H1 (cell line): Measurements from ENCODE around the gene DPEP1. TPM values are rescaled to one million over a fixed set of nuclear protein-coding genes. Genes with fewer than 3 reads are reported as not detected.

Source experiments
- BACH1 ChIP-seq: IDR thresholded peaks from 2 replicates; pipeline ENCODE4 v1.6.1; 2012; ENCODE audit warnings: low read length, improper control_type of control experiment
- BCL11A ChIP-seq, 2 experiments: IDR thresholded peaks; one replicate each; pipeline ENCODE4 v1.6.1; 2011; ENCODE audit warnings: low read depth in 2 of 2, low read length in 2 of 2, mild to moderate bottlenecking in 2 of 2
- EP300 ChIP-seq, 2 experiments: IDR thresholded peaks; 1 replicate in 1 of 2; 2 replicates in 1 of 2; pipeline ENCODE4 v1.6.1; 2011 to 2012; ENCODE audit warnings: low read depth in 2 of 2, low read length in 2 of 2, mild to moderate bottlenecking in 2 of 2, borderline replicate concordance in 1 of 2, inconsistent platforms in 1 of 2, moderate library complexity in 1 of 2
- FOSL1 ChIP-seq: IDR thresholded peaks from 2 replicates; pipeline ENCODE4 v1.6.1; 2011; ENCODE audit warnings: mild to moderate bottlenecking, low read depth, low read length, moderate library complexity; ENCODE audit not compliant: insufficient read depth
- JUND ChIP-seq: IDR thresholded peaks from 2 replicates; pipeline ENCODE4 v1.6.1; 2011; ENCODE audit warnings: mild to moderate bottlenecking, improper control_type of control experiment, low read length
- POU5F1 ChIP-seq: IDR thresholded peaks from 2 replicates; pipeline ENCODE4 v1.6.1; 2011; ENCODE audit warnings: low read depth, mild to moderate bottlenecking, low read length, moderate library complexity
- SIX5 ChIP-seq: IDR thresholded peaks from 2 replicates; pipeline ENCODE4 v1.6.1; 2011; ENCODE audit warnings: mild to moderate bottlenecking, low read depth, low read length
- polyA plus RNA-seq, 7 experiments: library from polyadenylated mRNA; depleted of rRNA in 3 of 7; stranded (reverse) in 5 of 7; unstranded in 2 of 7; fragments of >200 nt in 5 of 7; fragments of 200-250 nt in 2 of 7; gene quantifications; 1 replicate in 5 of 7; 2 replicates in 1 of 7; 4 replicates in 1 of 7; pipeline versions ENCODE4 v1.2.1 to v1.2.3, GENCODE V29; 2011 to 2013; ENCODE audit warnings: missing spikeins in 2 of 7, mixed read lengths in 2 of 7
- total RNA-seq: library from RNA; stranded (reverse); fragmentation: NEBNext Ultra II Directional; extraction: Animal tissue kit (Norgen Biotek cat#: 25700); gene quantifications from 2 replicates; pipeline ENCODE4 v1.2.1, GENCODE V29; 2021
- TF ChIP-seq, protein P1 (sequence below): IDR thresholded peaks from 2 replicates; pipeline ENCODE4 v1.6.1; 2012; ENCODE audit warnings: low read length, inconsistent platforms

DPEP1 gene
- total and polyA plus RNA-seq, 2 of the 8 experiments (the other 6 are each of a cell fraction or from before 2014, with no cell fraction given) = 2.8 to 3.1 TPM

- TF ChIP-seq, protein P1, sequence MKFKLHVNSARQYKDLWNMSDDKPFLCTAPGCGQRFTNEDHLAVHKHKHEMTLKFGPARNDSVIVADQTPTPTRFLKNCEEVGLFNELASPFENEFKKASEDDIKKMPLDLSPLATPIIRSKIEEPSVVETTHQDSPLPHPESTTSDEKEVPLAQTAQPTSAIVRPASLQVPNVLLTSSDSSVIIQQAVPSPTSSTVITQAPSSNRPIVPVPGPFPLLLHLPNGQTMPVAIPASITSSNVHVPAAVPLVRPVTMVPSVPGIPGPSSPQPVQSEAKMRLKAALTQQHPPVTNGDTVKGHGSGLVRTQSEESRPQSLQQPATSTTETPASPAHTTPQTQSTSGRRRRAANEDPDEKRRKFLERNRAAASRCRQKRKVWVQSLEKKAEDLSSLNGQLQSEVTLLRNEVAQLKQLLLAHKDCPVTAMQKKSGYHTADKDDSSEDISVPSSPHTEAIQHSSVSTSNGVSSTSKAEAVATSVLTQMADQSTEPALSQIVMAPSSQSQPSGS = no peak
- TF ChIP-seq POU5F1 (no peak), BCL11A (IDR thresholded peaks at IDR 0.05; ENCODE audit: low read depth in 2 of 2, low read length in 2 of 2) (no peak), BACH1 (no peak), JUND (no peak), EP300 (IDR thresholded peaks at IDR 0.05; ENCODE audit: borderline replicate concordance in 1 of 2, low read depth in 2 of 2, low read length in 2 of 2) (no peak), SIX5 (no peak), FOSL1 (no peak)
Measured at GRCh38 chr16:89600956-89601355, 12.5 kb upstream of the DPEP1 start (continued).
